Measurements from ENCODE around the gene DENND1A. TPM values are rescaled to one million over a fixed set of nuclear protein-coding genes. Genes with fewer than 3 reads are reported as not detected.
A peak's percentile ranks its signal among the peaks of the same experiment; 100 is the strongest.

DENND1A gene
- total RNA-seq, 2 donors from 2014 or later = 18.9 to 26.8 TPM

GRCh38 chr9:123337971-123338370 is 592.0 kb downstream of the DENND1A start:
- Histone ChIP-seq H3K27me3 (replicated peaks; ENCODE audit: insufficient read depth) (no peaks in the 10 kb centered on the region), H3K4me1 (replicated peaks) (no peaks in the 10 kb centered on the region), H3K4me3 (no peak overlapping the region), H3K9me3 (no peaks in the 10 kb centered on the region), H3K27ac (no peak overlapping the region), H3K36me3 (no peaks in the 10 kb centered on the region)
- WGBS = 80% methylated on average over 4 of the region's 4 CpGs
- DNase-seq (ENCODE audit: low spot score) = no peak
- intact Hi-C loops (cut with DNase I) = no loop called here
- TF ChIP-seq, protein P1, sequence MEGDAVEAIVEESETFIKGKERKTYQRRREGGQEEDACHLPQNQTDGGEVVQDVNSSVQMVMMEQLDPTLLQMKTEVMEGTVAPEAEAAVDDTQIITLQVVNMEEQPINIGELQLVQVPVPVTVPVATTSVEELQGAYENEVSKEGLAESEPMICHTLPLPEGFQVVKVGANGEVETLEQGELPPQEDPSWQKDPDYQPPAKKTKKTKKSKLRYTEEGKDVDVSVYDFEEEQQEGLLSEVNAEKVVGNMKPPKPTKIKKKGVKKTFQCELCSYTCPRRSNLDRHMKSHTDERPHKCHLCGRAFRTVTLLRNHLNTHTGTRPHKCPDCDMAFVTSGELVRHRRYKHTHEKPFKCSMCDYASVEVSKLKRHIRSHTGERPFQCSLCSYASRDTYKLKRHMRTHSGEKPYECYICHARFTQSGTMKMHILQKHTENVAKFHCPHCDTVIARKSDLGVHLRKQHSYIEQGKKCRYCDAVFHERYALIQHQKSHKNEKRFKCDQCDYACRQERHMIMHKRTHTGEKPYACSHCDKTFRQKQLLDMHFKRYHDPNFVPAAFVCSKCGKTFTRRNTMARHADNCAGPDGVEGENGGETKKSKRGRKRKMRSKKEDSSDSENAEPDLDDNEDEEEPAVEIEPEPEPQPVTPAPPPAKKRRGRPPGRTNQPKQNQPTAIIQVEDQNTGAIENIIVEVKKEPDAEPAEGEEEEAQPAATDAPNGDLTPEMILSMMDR (IDR thresholded peaks at IDR 0.05) = no peak
- no peak for TF ChIP-seq POLR2A (IDR thresholded peaks at IDR 0.05)
- TF ChIP-seq POLR2AphosphoS5 (IDR thresholded peaks at IDR 0.05) = no peak

- no peak overlapping the region for H3K27ac ChIP-seq
Measured at GRCh38 chr9:123336959-123337358, 593.0 kb downstream of the DENND1A start.

GRCh38 chr9:123336449-123336848 is 593.5 kb downstream of the DENND1A start:
- intact Hi-C loops (cut with DNase I) = no loop called here
- DNase-seq (ENCODE audit: low spot score) = no peak
- Histone ChIP-seq H3K27ac (no peak overlapping the region), H3K36me3 (no peaks in the 10 kb centered on the region), H3K27me3 (replicated peaks; ENCODE audit: insufficient read depth) (no peaks in the 10 kb centered on the region), H3K4me3 (no peak overlapping the region), H3K9me3 (no peaks in the 10 kb centered on the region), H3K4me1 (replicated peaks) (no peaks in the 10 kb centered on the region)
- WGBS = 46% methylated on average over 3 of the region's 3 CpGs
- TF ChIP-seq, protein P1 (IDR thresholded peaks at IDR 0.05) = no peak
- TF ChIP-seq POLR2A (IDR thresholded peaks at IDR 0.05) = no peak
- TF ChIP-seq POLR2AphosphoS5 (IDR thresholded peaks at IDR 0.05) = no peak

More at GRCh38 chr9:123336959-123337358, 593.0 kb downstream of the DENND1A start:
- Histone ChIP-seq H3K4me1 (replicated peaks) (no peaks in the 10 kb centered on the region), H3K36me3 (no peaks in the 10 kb centered on the region), H3K27me3 (replicated peaks; ENCODE audit: insufficient read depth) (no peaks in the 10 kb centered on the region), H3K9me3 (no peaks in the 10 kb centered on the region), H3K4me3 (no peak overlapping the region)
- DNase-seq (ENCODE audit: low spot score) = no peak
- TF ChIP-seq, protein P1 (IDR thresholded peaks at IDR 0.05) = no peak
- no peak for TF ChIP-seq POLR2AphosphoS5 (IDR thresholded peaks at IDR 0.05)
- TF ChIP-seq POLR2A (IDR thresholded peaks at IDR 0.05) = no peak
- intact Hi-C loops (cut with DNase I) = no loop called here

- no peaks in the 10 kb centered on the region for H3K27me3 ChIP-seq (replicated peaks; ENCODE audit: insufficient read depth)
- 46% methylated on average over 6 of the region's 6 CpGs for WGBS
- H3K4me3 ChIP-seq = no peak overlapping the region
- intact Hi-C loops (cut with DNase I) = no loop called here
- no peaks in the 10 kb centered on the region for H3K9me3 ChIP-seq
- no peaks in the 10 kb centered on the region for H3K36me3 ChIP-seq
- H3K27ac ChIP-seq = no peak overlapping the region
- DNase-seq (ENCODE audit: low spot score) = no peak
- H3K4me1 ChIP-seq (replicated peaks) = no peaks in the 10 kb centered on the region
- TF ChIP-seq POLR2AphosphoS5 (IDR thresholded peaks at IDR 0.05) (no peak), POLR2A (IDR thresholded peaks at IDR 0.05) (no peak)
- TF ChIP-seq, protein P1 (IDR thresholded peaks at IDR 0.05) = no peak
Measured at GRCh38 chr9:123335986-123336329, 594.0 kb downstream of the DENND1A start.

DNA sequence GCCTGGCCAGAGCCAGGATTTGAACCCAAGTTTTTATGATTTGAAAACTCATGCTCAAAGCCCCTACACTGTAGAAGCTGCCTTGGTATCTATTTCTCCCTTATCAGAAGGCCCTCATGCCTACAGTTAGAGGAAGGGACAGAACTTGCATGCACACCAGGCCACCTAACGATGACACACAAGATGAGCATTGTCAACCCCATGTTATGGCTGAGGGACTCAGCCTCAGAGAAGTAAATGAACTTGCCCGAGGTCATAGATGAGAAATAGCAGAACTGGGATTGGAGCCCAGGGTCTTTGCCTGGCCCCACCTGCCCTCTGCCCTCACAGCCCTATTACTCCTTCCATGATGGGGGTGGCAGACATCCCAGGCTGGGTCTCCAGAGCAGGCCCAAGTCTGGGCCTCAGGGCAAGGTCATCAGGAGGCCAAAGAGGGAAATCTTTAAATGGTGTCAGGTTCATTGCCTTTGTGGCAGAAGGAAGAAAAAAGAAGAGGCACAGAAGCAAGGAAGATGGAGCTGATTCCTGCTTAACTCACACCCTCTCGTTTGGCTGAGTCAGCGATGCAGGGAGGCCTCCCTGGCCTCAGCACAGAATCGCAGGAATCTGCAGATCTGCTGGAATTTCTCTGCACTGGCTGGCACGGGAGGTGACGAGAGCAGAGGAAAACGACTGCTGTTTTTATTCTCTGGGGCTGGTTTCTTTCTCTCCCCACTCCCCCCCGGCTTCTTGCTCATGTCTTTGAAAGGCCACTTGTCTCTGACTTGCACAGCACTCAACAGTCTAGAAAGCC is 594.5 kb downstream of the DENND1A start:
- Histone ChIP-seq H3K36me3 (no peaks in the 10 kb centered on the region), H3K9me3 (no peaks in the 10 kb centered on the region), H3K27me3 (replicated peaks; ENCODE audit: insufficient read depth) (no peaks in the 10 kb centered on the region), H3K4me1 (replicated peaks) (no peaks in the 10 kb centered on the region), H3K27ac (peak overlapping the region in 1 of 2 donors; percentile 44), H3K4me3 (no peak overlapping the region)
- no peak for TF ChIP-seq POLR2AphosphoS5 (IDR thresholded peaks at IDR 0.05)
- TF ChIP-seq, protein P1 (IDR thresholded peaks at IDR 0.05) = no peak
- TF ChIP-seq POLR2A (IDR thresholded peaks at IDR 0.05) = no peak
- no peak for DNase-seq (ENCODE audit: low spot score)
- intact Hi-C loops (cut with DNase I) = no loop called here
- 20% methylated on average over 9 of the region's 9 CpGs for WGBS
